Posterior vena cava (tissue), 2 donors: Measurements from ENCODE around the gene TH. TPM values are rescaled to one million over a fixed set of nuclear protein-coding genes. Genes with fewer than 3 reads are reported as not detected.

ENCODE experiments used
- microRNA-seq, 2 donors: library from miRNA; unstranded; fragments of <30 nt; microRNA quantifications; one replicate each; pipeline ENCODE4 v1.2.0, GENCODE V29; 2020 to 2021; ENCODE audit warnings: borderline microRNAs expressed in 2 of 2
- total RNA-seq, 2 donors: library from RNA; stranded (reverse); fragmentation: NEBNext Ultra II Directional; extraction: Animal tissue kit (Norgen Biotek cat#: 25700); gene quantifications; one replicate each; pipeline ENCODE4 v1.2.1, GENCODE V29; 2021
- donor health status: DM: yes; HTN: yes; CAD: no.
- donor health status: DM: yes; HTN: yes; CAD: no.

Gene TH
- total RNA-seq, 2 donors from 2014 or later = 0.67 TPM; not detected in 1

Small RNA genes lying within 50 kb of the gene (microRNA-seq; reads per million reads assigned to microRNA genes)
- 0 reads per million in 2 donors for gene MIR4686
- 49.9 to 107 reads per million in 2 donors for gene MIR483

Other genes starting within 250 kb of the TH start
- gene MRPL23, start 224.5 kb downstream of the TH start, total RNA-seq = 10 to 100 TPM; 22.7 to 23.8 TPM
- gene H19, start 174.0 kb downstream of the TH start, total RNA-seq = 1,000 to 10,000 TPM in 1 of 2 donors, 100 to 1,000 TPM in 1; 430 to 1,696 TPM
- gene IGF2, start 32.4 kb downstream of the TH start, total RNA-seq = 100 to 1,000 TPM; 161 to 323 TPM
- not detected for gene INS, start 10.6 kb downstream of the TH start, total RNA-seq
- under 1 TPM; 0.43 to 0.69 TPM for gene ASCL2, start 98.8 kb upstream of the TH start, total RNA-seq
- 1 to 10 TPM; 1.3 to 1.8 TPM for gene C11orf21, start 130.1 kb upstream of the TH start, total RNA-seq
- 1 to 10 TPM in 1 of 2 donors, under 1 TPM in 1; 0.76 to 3.6 TPM for gene TSPAN32, start 130.2 kb upstream of the TH start, total RNA-seq
- 100 to 1,000 TPM; 616 to 784 TPM for gene CD81, start 205.5 kb upstream of the TH start, total RNA-seq
- gene TSSC4, start 228.9 kb upstream of the TH start, total RNA-seq = 10 to 100 TPM; 47.4 to 49.6 TPM